Progenitor cell of endocrine pancreas (in vitro differentiated cells): ENCODE measurements around the gene RNU1-1. TPM values are rescaled to one million over a fixed set of nuclear protein-coding genes. Genes with fewer than 3 reads are reported as not detected.
"Not testable (repeated sequence)": the region's sequence is repeated elsewhere in the genome, so short reads cannot be mapped to it uniquely, and the experiment has no call there.

ENCODE experiments used
- DNase-seq: peaks from one replicate; pipeline ENCODE4 v3.0.0; 2021; ENCODE audit warnings: low spot score; ENCODE audit not compliant: unreplicated experiment
- H3K27ac Mint-ChIP-seq: 2 replicates; pipeline ENCODE4 v1.8.0; 2021; ENCODE audit warnings: mild to moderate bottlenecking, moderate library complexity, mixed read lengths
- H3K27me3 Mint-ChIP-seq: 2 replicates; pipeline ENCODE4 v1.8.0; 2021; ENCODE audit warnings: mixed read lengths
- H3K36me3 Mint-ChIP-seq: 2 replicates; pipeline ENCODE4 v1.8.0; 2022; ENCODE audit warnings: mixed read lengths; ENCODE audit not compliant: insufficient read depth
- H3K4me1 Mint-ChIP-seq: 2 replicates; pipeline ENCODE4 v1.8.0; 2021; ENCODE audit warnings: low read depth, mixed read lengths
- H3K4me3 Mint-ChIP-seq: 2 replicates; pipeline ENCODE4 v1.8.0; 2021; ENCODE audit warnings: low read depth, mild to moderate bottlenecking, moderate library complexity, mixed read lengths
- H3K9me3 Mint-ChIP-seq: 2 replicates; pipeline ENCODE4 v1.8.0; 2021; ENCODE audit warnings: low read depth, mixed read lengths
- long read RNA-seq: library from polyadenylated mRNA; unstranded; transcript quantifications from one replicate; pipeline ENCODE4 v2.0.0, GENCODE V29; 2020
- total RNA-seq: library from RNA; stranded (reverse); gene quantifications from 2 replicates; pipeline ENCODE4 v1.2.1, GENCODE V29; 2021

RNU1-1 gene
- 3,923 and 3,957 TPM in 2 replicates for total RNA-seq
- long read RNA-seq = 0 reads

DNA sequence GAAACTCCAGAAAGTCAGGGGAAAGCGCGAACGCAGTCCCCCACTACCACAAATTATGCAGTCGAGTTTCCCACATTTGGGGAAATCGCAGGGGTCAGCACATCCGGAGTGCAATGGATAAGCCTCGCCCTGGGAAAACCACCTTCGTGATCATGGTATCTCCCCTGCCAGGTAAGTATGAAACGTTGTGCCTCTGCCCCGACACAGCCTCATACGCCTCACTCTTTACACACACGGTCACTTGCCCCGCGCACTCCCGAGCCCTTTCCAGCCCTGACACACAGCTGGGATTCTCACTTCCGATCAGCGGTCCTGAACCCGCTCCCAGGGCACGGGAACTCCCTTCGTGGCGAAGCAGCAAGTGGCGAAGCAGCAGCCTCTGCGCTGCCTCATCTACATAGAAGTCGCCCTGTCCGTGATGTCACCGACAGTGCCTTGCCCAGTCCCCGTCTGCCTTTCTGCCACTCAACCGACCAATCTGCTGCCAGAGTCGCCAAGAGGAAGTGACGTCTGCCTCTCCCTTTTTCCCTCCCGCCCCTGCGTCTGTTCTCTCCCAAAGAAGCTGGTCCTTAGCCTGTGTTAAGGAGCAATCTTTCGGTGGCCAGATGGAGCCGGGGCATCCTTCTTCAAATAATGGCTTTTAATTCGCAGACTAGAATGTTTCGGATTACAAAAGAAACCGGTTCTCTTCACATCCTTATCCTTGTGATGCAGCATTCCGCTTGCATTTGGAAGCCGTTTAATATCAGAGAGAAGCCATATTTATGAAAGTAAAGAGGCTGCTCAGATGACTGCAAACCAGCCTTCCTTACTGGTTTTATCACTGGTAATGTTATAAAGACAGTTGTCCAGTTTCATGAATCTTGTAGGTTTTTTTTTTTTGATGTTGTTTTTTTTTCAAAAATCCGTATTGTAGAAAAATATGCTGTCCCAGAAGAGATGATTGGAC is at the start of gene RNU1-1:
Gene RNU1-1, minus strand, starts transcription at position 179 of the 949 bp plus-strand sequence.
- not testable (repeated sequence) for H3K4me3 Mint-ChIP-seq, H3K9me3 Mint-ChIP-seq, H3K4me1 Mint-ChIP-seq, H3K27ac Mint-ChIP-seq, H3K27me3 Mint-ChIP-seq, H3K36me3 Mint-ChIP-seq
- DNase-seq = peak; percentile 63

DNA sequence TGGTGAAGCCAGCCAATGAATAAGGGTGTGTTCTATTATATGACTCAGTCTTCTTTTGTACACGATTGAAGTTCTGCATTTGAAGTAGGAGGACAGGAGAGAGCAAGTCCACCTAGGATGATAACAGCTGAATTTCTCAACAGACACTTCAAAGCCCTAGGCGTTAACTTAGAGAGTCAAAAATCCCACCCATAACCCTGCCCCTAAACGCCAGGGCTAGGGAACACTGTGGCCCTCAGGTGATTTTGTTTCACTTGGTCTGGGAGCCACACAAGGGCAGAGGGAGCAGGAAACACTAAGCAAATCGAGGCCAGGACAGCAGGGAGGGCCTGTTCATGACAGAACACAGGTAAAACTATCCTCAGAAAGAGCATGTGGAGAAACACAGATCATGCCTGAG is 47.0 kb upstream of the RNU1-1 start:
- DNase-seq, H3K4me3 Mint-ChIP-seq, H3K27me3 Mint-ChIP-seq, H3K9me3 Mint-ChIP-seq, H3K36me3 Mint-ChIP-seq, H3K27ac Mint-ChIP-seq, H3K4me1 Mint-ChIP-seq: not testable (repeated sequence)

DNA sequence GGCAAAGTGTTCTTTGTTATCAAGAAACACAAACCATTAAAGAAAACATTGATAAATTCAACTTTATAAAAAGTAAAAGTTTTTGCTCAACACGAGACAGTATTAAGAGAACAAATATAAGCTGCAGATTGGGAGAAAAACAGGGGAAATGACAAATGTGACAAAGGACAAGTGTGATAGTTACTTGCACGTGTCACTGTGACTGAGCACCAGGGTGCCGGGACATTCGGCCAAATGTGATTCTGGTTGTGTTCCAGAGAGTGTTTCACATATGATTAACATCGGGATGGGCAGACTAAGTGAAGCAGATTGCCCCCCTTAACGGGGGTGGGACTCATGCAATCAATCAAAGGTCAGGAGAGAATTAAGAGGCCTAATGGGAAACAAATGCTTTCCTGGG is 46.4 kb upstream of the RNU1-1 start:
- H3K9me3 Mint-ChIP-seq, H3K27me3 Mint-ChIP-seq, DNase-seq, H3K4me1 Mint-ChIP-seq, H3K27ac Mint-ChIP-seq, H3K4me3 Mint-ChIP-seq, H3K36me3 Mint-ChIP-seq: not testable (repeated sequence)

DNA sequence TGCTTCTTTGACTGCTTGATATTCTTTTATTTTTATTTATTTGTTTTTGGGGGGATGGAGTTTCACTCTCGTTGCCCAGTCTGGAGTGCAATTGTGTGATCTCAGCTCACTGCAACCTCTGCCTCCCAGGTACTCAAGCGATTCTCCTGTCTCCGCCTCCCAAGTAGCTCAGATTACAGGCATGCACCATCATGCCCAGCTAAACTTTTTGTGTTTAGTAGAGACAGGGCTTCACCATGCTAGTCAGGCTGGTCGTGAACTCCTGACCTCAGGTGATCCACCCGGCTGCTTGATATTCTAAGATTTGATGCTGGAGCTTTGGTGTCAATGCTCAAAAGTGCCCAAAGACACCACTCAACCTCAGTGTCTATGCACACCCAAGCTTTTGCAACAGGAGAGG is 45.6 kb upstream of the RNU1-1 start:
- H3K9me3 Mint-ChIP-seq, H3K4me3 Mint-ChIP-seq, H3K36me3 Mint-ChIP-seq, H3K4me1 Mint-ChIP-seq, H3K27ac Mint-ChIP-seq, DNase-seq, H3K27me3 Mint-ChIP-seq: not testable (repeated sequence)

DNA sequence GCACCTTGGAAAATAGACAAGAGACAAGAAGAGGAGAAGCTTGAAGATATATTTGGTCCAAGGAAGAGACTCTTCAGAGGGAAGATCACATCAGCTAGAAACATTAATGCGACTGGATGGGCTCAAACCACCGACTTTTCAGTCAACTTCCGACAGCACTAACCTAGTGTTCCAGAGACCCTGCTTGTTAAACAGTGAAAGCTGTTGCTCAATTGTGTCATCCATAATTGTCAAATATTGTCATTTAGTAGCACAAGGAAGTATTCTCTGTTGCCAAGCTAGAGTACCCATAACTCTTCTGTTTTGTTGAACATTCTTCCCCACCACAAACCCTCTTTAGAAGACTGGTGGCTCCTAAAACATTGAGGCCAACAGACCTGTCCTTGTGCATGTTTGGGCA is 42.9 kb upstream of the RNU1-1 start:
- not testable (repeated sequence) for H3K9me3 Mint-ChIP-seq, H3K4me3 Mint-ChIP-seq, H3K27ac Mint-ChIP-seq, H3K36me3 Mint-ChIP-seq, H3K4me1 Mint-ChIP-seq, H3K27me3 Mint-ChIP-seq, DNase-seq

DNA sequence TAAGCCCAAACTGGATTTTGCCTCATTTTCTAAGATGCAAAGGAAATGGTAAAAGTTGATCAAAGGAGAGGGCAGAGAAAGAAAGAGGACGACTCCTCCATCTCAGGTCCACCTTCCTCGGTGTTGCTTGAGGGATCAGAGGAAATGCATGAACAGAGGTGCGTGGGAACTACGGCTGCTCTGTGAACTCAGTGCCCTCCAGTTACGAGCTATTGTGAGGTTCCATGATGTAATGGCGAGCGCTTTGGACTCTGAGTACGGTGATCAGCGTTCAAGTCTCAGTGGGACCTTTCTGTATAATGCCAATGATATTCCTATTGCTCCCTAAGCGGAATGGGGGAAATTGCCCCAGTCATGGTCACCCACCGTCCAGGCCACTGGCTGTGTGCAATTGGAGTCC is 39.2 kb upstream of the RNU1-1 start:
- not testable (repeated sequence) for H3K4me1 Mint-ChIP-seq, DNase-seq, H3K9me3 Mint-ChIP-seq, H3K27ac Mint-ChIP-seq, H3K36me3 Mint-ChIP-seq, H3K27me3 Mint-ChIP-seq, H3K4me3 Mint-ChIP-seq

DNA sequence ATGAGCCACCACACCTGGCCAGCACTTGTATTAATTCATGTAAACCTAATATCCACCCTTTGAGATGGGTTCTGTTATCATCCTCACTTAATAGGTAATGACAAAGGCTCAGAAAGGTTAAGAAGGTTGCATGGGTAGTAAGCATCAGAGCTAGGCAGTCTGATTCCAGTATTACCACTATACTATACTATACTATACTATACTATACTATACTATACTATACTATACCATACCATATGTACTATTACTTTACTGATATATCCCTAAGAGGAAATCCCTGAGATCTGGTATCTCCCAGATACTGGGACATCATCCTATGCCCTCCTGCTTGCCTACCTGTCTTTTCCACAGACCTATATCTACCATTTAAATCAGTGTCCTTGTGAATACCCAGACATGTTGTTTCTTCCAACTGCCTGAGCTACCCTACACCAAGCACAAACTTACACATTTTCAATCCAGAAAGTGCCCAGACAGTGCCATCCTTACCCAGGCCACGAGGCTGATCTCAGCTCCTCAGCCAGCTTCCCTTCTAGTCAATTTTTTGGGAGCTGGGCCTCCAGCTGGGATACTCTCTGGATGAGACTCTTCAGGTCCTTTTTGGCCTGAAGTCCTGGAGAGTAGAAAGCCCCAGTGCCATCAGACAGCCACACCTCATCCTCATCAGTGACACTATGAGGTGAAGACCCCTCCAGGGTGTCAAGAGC is 36.3 kb upstream of the RNU1-1 start:
- not testable (repeated sequence) for H3K4me3 Mint-ChIP-seq, H3K36me3 Mint-ChIP-seq, H3K9me3 Mint-ChIP-seq, H3K27ac Mint-ChIP-seq, DNase-seq, H3K4me1 Mint-ChIP-seq
- H3K27me3 Mint-ChIP-seq = peaks cover 11% of the 10 kb centered on the region

DNA sequence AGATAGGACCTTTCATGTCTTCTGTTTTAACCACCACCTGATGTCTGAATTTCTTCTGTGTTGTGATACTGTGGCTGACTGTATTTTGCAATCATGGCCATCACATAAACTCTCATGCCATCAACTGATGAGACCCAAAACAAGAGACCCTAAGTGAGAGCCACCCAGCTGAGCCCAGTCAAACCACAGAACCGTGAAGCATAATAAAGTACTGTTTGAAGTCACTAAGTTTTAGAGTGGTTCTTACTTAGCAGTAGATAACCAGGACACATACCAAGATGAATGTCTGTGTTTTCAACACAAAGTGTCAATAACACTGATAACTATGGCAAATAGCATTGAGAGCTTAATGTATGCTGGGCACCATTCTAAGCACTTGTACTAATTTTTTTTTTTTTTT is 35.5 kb upstream of the RNU1-1 start:
- not testable (repeated sequence) for H3K9me3 Mint-ChIP-seq, H3K27ac Mint-ChIP-seq, H3K4me3 Mint-ChIP-seq, H3K36me3 Mint-ChIP-seq, DNase-seq, H3K4me1 Mint-ChIP-seq
- H3K27me3 Mint-ChIP-seq = peaks cover 11% of the 10 kb centered on the region

DNA sequence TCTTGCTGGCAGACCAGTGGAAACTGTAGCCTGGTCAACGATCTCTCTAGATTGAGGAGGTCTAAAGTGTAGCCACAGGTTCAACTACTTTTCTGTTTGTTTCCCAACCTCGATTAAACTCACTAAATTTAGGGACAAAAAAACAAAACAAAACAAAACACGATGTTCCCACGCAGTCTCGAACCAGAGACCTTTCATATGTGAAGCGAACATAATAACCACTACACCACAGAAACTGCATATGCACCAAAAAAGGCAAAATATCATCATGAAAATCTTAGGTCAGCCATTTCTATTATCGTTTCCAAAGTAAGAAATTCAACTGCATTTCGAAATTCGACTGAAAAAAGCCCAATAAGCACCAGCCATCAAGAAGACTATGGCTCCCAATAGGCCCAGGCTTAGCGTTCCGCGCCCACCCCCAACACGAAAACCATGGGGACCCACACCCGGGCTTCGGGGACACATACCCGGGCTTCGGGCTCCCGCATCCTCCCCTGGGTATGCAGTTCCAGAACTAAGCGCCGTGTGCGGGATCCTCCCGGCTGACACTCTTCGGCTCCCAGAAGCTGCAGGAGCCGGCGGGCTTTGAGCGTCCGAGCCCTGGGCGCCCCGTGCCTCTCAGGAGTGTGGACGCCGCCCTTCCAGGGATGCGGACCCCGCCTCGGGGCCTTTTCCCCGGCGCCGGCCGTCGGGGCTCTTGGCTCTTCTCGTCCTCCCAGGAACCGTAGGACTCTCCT is 33.6 kb upstream of the RNU1-1 start:
- H3K4me1 Mint-ChIP-seq, H3K27ac Mint-ChIP-seq, H3K4me3 Mint-ChIP-seq, DNase-seq, H3K36me3 Mint-ChIP-seq, H3K9me3 Mint-ChIP-seq: not testable (repeated sequence)
- H3K27me3 Mint-ChIP-seq = peaks cover 11% of the 10 kb centered on the region

DNA sequence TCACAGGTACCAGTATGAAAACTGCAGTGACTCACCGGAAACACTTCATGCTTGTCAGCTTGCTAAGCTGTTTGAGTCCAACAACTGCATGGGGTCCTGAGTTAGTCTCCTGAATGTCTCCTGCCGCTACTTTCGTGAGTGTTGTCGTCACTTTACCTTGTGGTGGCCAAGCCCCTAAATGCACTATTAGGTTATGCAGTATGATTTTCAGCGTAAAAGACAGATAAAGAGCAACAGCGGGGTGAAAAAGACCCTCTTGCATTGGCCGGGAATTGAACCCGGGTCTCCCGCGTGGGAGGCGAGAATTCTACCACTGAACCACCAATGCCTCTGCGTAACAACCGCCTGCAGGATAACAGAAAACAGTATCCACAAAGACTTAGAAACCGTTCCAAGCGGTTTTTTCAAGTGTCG is 31.6 kb upstream of the RNU1-1 start:
- H3K4me1 Mint-ChIP-seq, H3K4me3 Mint-ChIP-seq, H3K36me3 Mint-ChIP-seq, DNase-seq, H3K9me3 Mint-ChIP-seq: not testable (repeated sequence)
- peaks cover 11% of the 10 kb centered on the region for H3K27me3 Mint-ChIP-seq
- peak overlapping the region; percentile 96 for H3K27ac Mint-ChIP-seq

DNA sequence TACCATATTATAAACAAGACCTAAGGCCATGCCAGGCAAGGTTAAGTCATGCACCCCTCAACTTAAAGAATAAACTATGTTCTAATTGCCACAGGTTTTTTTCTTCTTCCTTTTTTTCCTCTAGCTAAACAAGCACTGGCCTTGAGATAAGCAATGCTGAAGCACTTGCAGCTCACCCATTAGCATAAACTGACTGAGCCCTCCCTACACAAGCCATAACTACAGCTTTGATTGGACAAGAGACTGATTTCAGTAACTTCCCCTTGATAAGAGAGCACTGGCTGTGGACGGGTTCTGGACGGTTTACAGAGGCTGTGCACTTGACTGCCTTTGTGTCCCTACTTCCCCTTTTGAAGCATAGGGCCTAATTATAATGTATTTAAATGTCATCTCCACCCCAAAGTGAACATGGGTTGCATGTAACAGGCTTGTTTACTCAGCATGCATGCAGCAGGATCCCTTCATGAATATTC is 26.4 kb upstream of the RNU1-1 start:
- H3K4me1 Mint-ChIP-seq, H3K4me3 Mint-ChIP-seq, DNase-seq, H3K9me3 Mint-ChIP-seq, H3K36me3 Mint-ChIP-seq: not testable (repeated sequence)
- Mint-ChIP-seq H3K27ac (peak overlapping the region; percentile 77), H3K27me3 (peaks cover 16% of the 10 kb centered on the region)

DNA sequence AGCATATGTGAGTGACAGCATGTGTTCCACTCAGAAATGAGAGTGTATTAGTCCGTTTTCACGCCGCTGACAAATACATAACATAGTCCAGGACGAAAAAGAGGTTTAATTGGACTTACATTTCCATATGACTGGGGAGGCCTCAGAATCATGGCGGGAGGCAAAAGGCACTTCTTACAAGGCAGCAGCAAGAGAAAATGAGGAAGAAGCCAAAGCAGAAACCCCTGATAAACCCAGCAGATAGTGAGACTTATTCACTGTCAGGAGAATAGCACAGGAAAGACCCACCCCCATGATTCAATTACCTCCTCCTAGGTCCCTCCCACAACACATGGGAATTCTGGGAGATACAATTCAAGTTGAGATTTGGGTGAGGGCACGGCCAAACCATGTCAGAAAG is 23.4 kb upstream of the RNU1-1 start:
- H3K36me3 Mint-ChIP-seq, H3K4me3 Mint-ChIP-seq, DNase-seq, H3K27ac Mint-ChIP-seq, H3K9me3 Mint-ChIP-seq: not testable (repeated sequence)
- peaks cover 34% of the 10 kb centered on the region for H3K27me3 Mint-ChIP-seq
- peaks cover 12% of the 10 kb centered on the region for H3K4me1 Mint-ChIP-seq
